NCI-H2196 (cell line): Measurements from ENCODE around the gene RUNDC1.
A peak's percentile ranks its signal among the peaks of the same experiment; 100 is the strongest.

ENCODE experiments used
- DNase-seq: peaks from one replicate; lab custom pipeline; 2025; ENCODE audit not compliant: unreplicated experiment; lab: John Stamatoyannopoulos, UW

Gene RUNDC1

GRCh38 chr17:43018008-43018853 is 37.9 kb downstream of the RUNDC1 start:
- DNase-seq, result peak; percentile 58

- DNase-seq, result no peak
Measured at GRCh38 chr17:43018932-43019331, 38.6 kb downstream of the RUNDC1 start.

- no peak for DNase-seq
Measured at GRCh38 chr17:43019418-43019817, 39.1 kb downstream of the RUNDC1 start.

DNA sequence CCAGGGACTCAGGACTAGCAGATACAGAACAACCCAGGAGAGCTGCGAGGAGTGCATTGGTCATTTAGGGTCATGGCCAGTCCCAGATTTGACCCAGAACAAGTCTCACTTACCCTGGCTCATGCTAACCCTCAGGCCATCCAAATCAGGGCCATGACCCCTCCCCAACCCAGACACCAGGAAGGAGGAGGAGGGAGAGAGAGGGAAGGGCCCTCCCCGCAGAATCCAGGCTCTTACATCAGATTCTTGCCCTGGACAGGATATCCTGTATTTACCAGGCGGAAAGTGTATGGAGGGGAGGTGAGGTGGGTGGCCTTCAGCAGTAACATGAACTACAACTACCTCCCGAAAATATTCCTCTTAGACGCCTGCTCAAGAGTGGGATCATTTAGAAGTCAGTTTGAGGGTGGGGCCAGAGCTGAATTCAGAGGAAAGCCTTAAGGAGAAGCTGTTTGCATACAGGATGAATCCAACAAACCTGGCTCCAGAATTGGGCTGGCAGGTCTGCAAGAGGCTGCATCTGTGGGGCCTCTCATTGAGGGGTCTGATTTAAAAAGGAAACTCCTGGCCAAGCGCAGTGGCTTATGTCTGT is 39.8 kb downstream of the RUNDC1 start:
- DNase-seq, result no peak

GRCh38 chr17:43020789-43021740 is 40.7 kb downstream of the RUNDC1 start:
- peak; percentile 40 for DNase-seq

- peak; percentile 57 for DNase-seq
Measured at GRCh38 chr17:43021741-43022512, 41.6 kb downstream of the RUNDC1 start, which contains the start of gene VAT1. Gene VAT1, minus strand, starts transcription at chr17:43022385. Its CDS starts 63 bp downstream, at chr17:43022322.

- DNase-seq, result peak; percentile 84
Measured at GRCh38 chr17:43024407-43025289, 44.3 kb downstream of the RUNDC1 start, which contains the start of gene RND2. Gene RND2, plus strand, starts transcription at chr17:43025231. Its CDS starts 117 bp downstream, at chr17:43025348.

GRCh38 chr17:43025290-43025657 is 44.9 kb downstream of the RUNDC1 start:
- DNase-seq, result no peak

DNA sequence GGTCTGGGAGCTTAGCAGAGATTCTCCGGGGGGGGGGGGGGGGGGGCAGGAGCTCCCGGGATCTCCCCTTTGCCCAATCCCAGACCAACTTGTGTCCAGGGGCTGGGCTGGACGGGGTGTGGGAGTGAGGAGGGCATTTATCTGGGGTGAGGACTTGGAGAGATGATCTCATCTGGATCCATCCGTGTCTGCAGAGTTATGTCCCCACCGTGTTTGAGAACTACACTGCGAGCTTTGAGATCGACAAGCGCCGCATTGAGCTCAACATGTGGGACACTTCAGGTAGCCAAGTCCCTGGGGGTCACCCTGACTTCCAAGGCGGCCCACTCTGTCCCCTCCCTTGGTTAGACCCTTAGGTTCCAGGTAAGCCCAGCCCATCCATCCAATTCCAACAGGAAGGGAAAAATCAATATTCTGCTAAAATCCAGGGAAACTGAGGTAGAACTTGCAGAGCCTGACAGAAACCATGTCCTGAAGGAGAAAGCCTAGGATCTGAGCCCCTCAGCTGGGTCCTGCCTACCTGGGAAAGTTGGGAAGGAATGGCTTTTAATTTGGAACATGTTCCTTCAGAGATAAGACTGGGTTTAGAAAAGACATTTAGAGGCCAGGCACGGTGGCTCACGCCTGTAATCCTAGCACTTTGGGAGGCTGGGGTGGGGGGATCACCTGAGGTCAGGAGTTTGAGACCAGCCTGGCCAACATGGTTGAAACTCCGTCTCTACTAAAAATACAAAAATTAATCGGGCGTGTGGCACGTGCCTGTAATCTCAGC is 45.6 kb downstream of the RUNDC1 start:
- DNase-seq, result no peak

DNA sequence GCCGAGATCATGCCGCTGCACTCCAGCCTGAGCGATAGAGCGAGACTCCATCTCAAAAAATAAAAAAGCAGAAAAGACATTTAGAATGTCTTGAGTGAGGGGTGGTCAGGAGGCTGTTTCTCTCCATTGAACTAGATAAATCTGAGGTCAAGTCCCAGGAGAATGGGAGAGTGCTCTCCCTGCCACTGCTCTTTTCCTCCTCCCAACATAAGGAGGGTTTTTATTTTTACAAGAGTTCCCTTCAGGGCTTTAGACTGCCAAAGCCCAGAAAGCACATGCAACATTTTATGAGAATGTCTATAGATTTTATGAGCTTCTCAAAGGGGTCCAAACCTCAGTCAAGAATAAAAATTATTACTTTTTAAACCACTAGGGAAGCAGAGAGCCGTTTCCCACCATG is 46.2 kb downstream of the RUNDC1 start:
- DNase-seq, result no peak

DNA sequence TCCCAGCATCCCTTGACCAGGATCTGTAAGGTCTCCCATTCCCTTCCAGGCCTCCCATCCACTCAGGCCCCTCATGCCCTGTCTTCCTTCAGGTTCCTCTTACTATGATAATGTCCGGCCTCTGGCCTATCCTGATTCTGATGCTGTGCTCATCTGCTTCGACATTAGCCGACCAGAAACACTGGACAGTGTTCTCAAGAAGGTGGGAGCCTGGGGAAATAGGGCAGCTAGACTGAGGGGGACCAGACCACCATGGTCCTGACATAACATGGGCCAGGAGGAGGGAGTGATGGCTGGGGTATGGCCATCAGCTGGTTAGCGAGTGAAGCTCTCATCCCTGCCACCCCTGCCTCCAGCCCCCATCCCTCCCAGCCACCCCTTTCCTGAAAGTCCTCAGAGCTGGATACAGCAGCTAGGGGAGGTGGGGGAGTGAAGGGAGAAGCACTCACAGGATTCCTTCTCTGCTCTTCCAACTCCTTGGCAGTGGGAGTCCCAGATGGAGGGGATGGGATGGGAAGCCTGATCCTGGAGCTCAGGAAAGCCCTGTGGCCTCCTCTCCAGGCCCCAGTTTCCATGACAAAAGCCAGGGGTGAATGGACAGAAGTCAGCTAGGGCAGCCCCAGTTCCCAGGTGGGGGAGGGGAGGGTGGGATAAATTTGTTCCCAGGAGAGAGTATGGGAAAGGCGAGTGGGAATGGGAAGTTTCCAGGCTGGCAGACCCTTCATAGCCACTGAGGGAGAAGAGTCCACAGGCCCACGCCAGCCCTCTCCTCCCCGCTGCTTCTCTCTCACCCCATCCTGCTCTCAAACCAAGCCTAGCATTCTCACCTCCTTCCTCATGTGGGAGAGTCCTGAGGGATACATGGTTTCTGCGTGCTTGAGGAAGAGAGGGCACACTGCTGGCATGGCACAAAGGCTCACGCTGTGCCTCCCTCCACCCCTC is 47.0 kb downstream of the RUNDC1 start:
- no peak for DNase-seq

DNA sequence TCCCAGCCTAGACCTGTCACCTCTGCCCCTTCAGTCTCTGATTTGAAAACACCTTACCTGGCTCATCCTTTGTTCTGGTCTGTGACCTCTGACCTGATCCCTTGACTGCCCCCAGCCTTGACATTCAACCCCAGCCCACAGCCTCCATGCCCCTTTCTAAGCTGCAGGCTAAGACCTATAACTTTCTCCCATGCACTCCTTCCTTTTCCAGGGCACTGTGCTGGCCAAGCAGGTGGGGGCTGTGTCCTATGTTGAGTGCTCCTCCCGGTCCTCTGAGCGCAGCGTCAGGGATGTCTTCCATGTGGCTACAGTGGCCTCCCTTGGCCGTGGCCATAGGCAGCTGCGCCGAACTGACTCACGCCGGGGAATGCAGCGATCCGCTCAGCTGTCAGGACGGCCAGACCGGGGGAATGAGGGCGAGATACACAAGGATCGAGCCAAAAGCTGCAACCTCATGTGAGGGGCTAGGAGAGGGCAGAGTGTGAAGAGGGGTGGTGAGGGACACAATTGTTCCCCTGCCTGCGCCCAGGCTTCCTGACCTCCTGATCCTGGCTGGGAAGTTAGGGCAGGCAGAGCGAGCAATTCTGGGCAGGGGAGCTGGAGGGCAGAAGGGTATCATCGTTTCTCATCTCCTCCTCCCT is 48.0 kb downstream of the RUNDC1 start:
- no peak for DNase-seq

DNA sequence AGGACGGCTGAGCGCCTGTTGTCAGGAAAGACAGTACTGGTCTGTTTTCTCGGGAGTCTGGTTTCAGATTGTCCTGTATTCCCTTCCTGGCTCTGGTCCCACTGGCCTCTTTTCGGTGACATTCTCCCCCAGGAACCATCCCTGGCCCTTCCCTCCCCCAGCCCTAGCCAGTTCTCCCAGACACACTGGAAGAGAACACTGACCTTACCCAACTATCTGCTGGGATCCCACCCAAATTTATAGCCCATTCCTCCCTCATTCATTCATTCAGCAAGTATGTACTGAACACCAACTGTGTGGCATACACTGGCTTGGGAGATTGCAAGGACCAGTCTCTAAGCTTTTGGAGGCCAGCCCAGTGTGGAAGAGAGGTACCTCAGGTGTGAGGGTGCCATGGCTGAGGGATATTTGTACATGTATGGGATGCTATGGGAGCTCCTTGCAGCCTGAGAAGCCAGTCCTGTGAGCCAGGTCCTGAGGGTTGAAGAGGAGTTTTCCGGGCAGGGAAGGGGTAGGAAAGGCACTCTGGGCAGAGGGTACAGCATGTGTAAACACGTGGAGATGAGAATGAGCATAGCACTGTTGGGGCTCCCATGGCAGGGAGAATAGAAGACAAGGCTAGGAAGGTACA is 49.9 kb downstream of the RUNDC1 start:
- no peak for DNase-seq

GRCh38 chr17:43031666-43032065 is 51.3 kb downstream of the RUNDC1 start:
- no peak for DNase-seq

DNA sequence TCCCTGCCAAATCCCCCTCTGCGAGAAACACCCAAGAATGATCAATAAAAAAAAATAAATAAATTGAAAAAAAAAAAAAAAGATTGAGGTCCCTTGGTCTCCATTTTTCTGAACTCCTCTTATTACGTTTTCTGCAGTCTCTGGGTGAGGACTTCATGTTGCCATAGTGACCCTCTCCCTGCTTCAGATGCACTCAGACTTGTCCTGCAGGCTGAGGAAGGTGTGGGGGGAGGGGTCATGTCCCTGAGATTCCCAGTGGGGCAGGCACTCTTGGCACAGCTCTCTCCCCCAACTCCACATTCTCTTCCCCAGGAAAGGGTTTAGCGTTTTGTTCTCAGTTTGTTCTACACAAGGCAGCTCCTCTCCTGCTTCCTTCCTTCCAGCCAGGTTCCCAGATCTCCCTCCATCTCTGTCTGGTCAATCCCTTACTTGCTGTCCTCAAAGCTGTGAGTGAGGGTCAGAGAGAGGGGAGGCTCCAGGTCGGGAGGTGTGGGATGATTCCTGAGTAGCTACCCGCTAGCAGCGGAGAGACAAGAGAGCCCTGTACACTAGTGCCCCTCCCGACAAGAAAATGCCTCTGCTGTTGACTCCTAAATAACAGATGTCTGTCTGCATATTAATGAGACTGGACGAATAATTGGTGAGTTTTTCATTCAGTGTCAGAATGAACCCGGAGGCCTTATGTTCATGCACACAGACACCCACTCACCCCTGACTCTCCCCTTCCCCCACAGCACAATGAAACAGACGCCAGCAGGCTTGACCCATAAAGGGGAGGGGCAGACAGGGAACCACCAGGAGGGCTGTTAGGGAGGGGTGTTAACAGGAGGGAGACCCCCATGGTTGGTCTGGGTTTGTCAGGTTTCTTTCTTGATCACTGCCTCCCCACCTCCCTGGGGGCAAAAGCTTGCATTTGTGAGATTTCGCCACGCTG is 53.9 kb downstream of the RUNDC1 start:
- DNase-seq, result no peak

DNA sequence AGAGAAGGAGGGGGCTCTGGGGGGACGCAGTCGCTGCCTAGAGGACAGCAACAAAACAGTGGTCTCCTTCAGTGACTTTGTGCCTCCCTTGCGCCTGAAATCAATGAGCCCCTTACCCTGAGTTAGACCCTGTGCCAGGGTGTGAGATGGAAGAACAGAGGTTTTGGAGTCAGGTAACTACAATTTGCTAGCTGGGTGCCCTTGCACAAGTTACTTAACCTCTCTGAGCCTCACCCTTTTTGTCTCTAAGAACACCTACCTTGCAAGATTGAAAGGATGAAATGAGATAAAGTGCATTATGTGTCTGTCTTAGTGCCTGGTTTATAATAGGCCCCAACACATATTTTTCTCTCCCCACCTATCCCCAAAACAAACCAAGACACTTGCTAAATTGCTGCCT is 54.5 kb downstream of the RUNDC1 start:
- no peak for DNase-seq
